ENCODE measurements around the gene PCDH12. TPM values are rescaled to one million over a fixed set of nuclear protein-coding genes. Genes with fewer than 3 reads are reported as not detected.

The PCDH12 gene
- total and polyA plus RNA-seq, 11 donors = 2.9 to 23.9 (median 10.8) TPM

GRCh38 chr5:141906517-141906916 lies 51.5 kb downstream of the PCDH12 start:
- intact Hi-C loops (cut with DNase I) = no loop called here
- no peak for DNase-seq
- Histone ChIP-seq H3K4me3 (no peak overlapping the region), H3K9me3 (no peaks in the 10 kb centered on the region), H3K4me1 (peaks cover 0 to 9% (median 0%) of the 10 kb centered on the region in 12 donors), H3K27ac (no peak overlapping the region), H3K27me3 (no peaks in the 10 kb centered on the region), H3K36me3 (no peaks in the 10 kb centered on the region)
- ATAC-seq = no peak
- 3 to 41% (median 37%) methylated on average over 1 of the region's 1 CpG for WGBS, 4 donors
- no peak for TF ChIP-seq POLR2A (IDR thresholded peaks at IDR 0.05)
- TF ChIP-seq CTCF (IDR thresholded peaks at IDR 0.05) = no peak

- Histone ChIP-seq H3K27me3 (no peaks in the 10 kb centered on the region), H3K9me3 (no peaks in the 10 kb centered on the region), H3K4me1 (peaks cover 0 to 10% (median 0%) of the 10 kb centered on the region in 12 donors), H3K4me3 (no peak overlapping the region), H3K27ac (no peak overlapping the region), H3K36me3 (no peaks in the 10 kb centered on the region)
- TF ChIP-seq POLR2A (IDR thresholded peaks at IDR 0.05) (no peak), CTCF (IDR thresholded peaks at IDR 0.05) (no peak)
- no peak for ATAC-seq
- intact Hi-C loops (cut with DNase I) = no loop called here
- 75 to 87% (median 77%) methylated on average over 5 of the region's 5 CpGs for WGBS, 4 donors
- DNase-seq = no peak
Measured at GRCh38 chr5:141904551-141904950, 53.5 kb downstream of the PCDH12 start.

- Histone ChIP-seq H3K36me3 (no peaks in the 10 kb centered on the region), H3K27me3 (no peaks in the 10 kb centered on the region), H3K4me3 (no peak overlapping the region), H3K9me3 (no peaks in the 10 kb centered on the region), H3K27ac (peak overlapping the region in 1 of 12 donors; percentile 9), H3K4me1 (peaks cover 0 to 19% (median 0%) of the 10 kb centered on the region in 12 donors)
- 81 to 91% (median 88%) methylated on average over 4 of the region's 4 CpGs for WGBS, 4 donors
- ATAC-seq = no peak
- no peak for TF ChIP-seq POLR2A (IDR thresholded peaks at IDR 0.05)
- TF ChIP-seq CTCF (IDR thresholded peaks at IDR 0.05) = no peak
- intact Hi-C loops (cut with DNase I) = no loop called here
- no peak for DNase-seq
Measured at GRCh38 chr5:141903261-141903660, 54.7 kb downstream of the PCDH12 start.

GRCh38 chr5:141902015-141902814 lies 55.8 kb downstream of the PCDH12 start:
- H3K9me3 ChIP-seq = no peaks in the 10 kb centered on the region
- intact Hi-C loops (cut with DNase I) = no loop called here
- H3K36me3 ChIP-seq = no peaks in the 10 kb centered on the region
- H3K27ac ChIP-seq = no peak overlapping the region
- H3K27me3 ChIP-seq = no peaks in the 10 kb centered on the region
- no peak for ATAC-seq
- no peak for TF ChIP-seq CTCF (IDR thresholded peaks at IDR 0.05)
- no peak for TF ChIP-seq POLR2A (IDR thresholded peaks at IDR 0.05)
- DNase-seq = no peak
- WGBS, 4 donors = 57 to 71% (median 60%) methylated on average over 5 of the region's 5 CpGs
- H3K4me1 ChIP-seq = peaks cover 0 to 19% (median 0%) of the 10 kb centered on the region in 12 donors
- no peak overlapping the region for H3K4me3 ChIP-seq

All from heart left ventricle (tissue), 16 donors.